ENCODE results near the gene PFKL. TPM values are rescaled to one million over a fixed set of nuclear protein-coding genes. Genes with fewer than 3 reads are reported as not detected.
A peak's percentile ranks its signal among the peaks of the same experiment; 100 is the strongest.

Gene PFKL
- total and polyA plus RNA-seq, 2 experiments from 2014 or later = 40.3 to 106 TPM

GRCh38 chr21:44300262-44300959, 558 bp downstream of the PFKL start:
- peak overlapping the region; percentile 76 for H3K4me3 ChIP-seq
- H3K27me3 Mint-ChIP-seq (ENCODE audit: insufficient read depth, low read depth, poor library complexity) = peaks cover 10% of the 10 kb centered on the region
- H3F3A ChIP-seq (replicated peaks; ENCODE audit: low read depth) = 0 out of 2 replicates have a peak, but pooled peaks cover 4% of the 10 kb centered on the region
- DNase-seq (ENCODE audit: low spot score) (peak; percentile 61), ATAC-seq (peak; percentile 20)
- H3K4me1 Mint-ChIP-seq = peaks cover 15% of the 10 kb centered on the region
- H3K36me3 Mint-ChIP-seq (ENCODE audit: low read depth) = no peaks in the 10 kb centered on the region
- H4K20me1 ChIP-seq (replicated peaks; ENCODE audit: insufficient read depth) = no peaks in the 10 kb centered on the region
- H3K27ac Mint-ChIP-seq = no peak overlapping the region
- peak overlapping the region; percentile 72 for H3K4me3 Mint-ChIP-seq
- H3K4me2 ChIP-seq = peak overlapping the region; percentile 78
- H3K79me2 ChIP-seq (replicated peaks; ENCODE audit: insufficient read depth) = 0 out of 2 replicates have a peak, but pooled peaks cover 3% of the 10 kb centered on the region
- H3K36me3 ChIP-seq (ENCODE audit: insufficient read depth) = no peaks in the 10 kb centered on the region
- no peaks in the 10 kb centered on the region for H3K9me2 ChIP-seq (ENCODE audit: insufficient read depth)
- TF ChIP-seq NANOG (IDR thresholded peaks at IDR 0.05; ENCODE audit: borderline replicate concordance) (no peak), POLR2AphosphoS5 (IDR thresholded peaks at IDR 0.05; ENCODE audit: low read depth) (no peak), REST (IDR thresholded peaks at IDR 0.05; ENCODE audit: unreplicated experiment) (no peak)
- no peak overlapping the region for H2AFZ ChIP-seq
- H3K4me1 ChIP-seq (ENCODE audit: insufficient read depth) = no peaks in the 10 kb centered on the region
- H3K27ac ChIP-seq (ENCODE audit: low read depth) = no peak overlapping the region
- H3K27me3 ChIP-seq (ENCODE audit: insufficient read depth) = peaks cover 10% of the 10 kb centered on the region; the same call in 1 of the 2 replicates
- H3K9me3 Mint-ChIP-seq = no peaks in the 10 kb centered on the region

- H4K20me1 ChIP-seq (replicated peaks; ENCODE audit: insufficient read depth) = no peaks in the 10 kb centered on the region
- H3K27ac ChIP-seq (ENCODE audit: low read depth) = no peak overlapping the region
- no peaks in the 10 kb centered on the region for H3K4me1 ChIP-seq (ENCODE audit: insufficient read depth)
- DNase-seq (ENCODE audit: low spot score) = no peak
- H3K4me1 Mint-ChIP-seq = peaks cover 15% of the 10 kb centered on the region
- ATAC-seq = peak; percentile 2; the same call in 1 of the 3 replicates
- no peak overlapping the region for H2AFZ ChIP-seq
- H3K4me2 ChIP-seq = peak overlapping the region; percentile 78
- TF ChIP-seq CTCF (conservative IDR thresholded peaks at IDR 0.05; ENCODE audit: low read depth in 2 of 2) = peak in 1 of 2 experiments; percentile 16; a peak in 1 of 4 replicates
- no peak for TF ChIP-seq ZNF114 (CRISPR knock-in tag; IDR thresholded peaks at IDR 0.05)
- H3K27me3 Mint-ChIP-seq (ENCODE audit: insufficient read depth, low read depth, poor library complexity) = peaks cover 10% of the 10 kb centered on the region
- no peaks in the 10 kb centered on the region for H3K9me3 Mint-ChIP-seq
- H3K79me2 ChIP-seq (replicated peaks; ENCODE audit: insufficient read depth) = 0 out of 2 replicates have a peak, but pooled peaks cover 3% of the 10 kb centered on the region
- no peaks in the 10 kb centered on the region for H3K36me3 Mint-ChIP-seq (ENCODE audit: low read depth)
- peaks cover 10% of the 10 kb centered on the region; the same call in 1 of the 2 replicates for H3K27me3 ChIP-seq (ENCODE audit: insufficient read depth)
- peak overlapping the region; percentile 72; the same call in 2 of the 3 replicates for H3K4me3 Mint-ChIP-seq
- H3K36me3 ChIP-seq (ENCODE audit: insufficient read depth) = no peaks in the 10 kb centered on the region
- no peak overlapping the region for H3K27ac Mint-ChIP-seq
- H3K4me3 ChIP-seq = peak overlapping the region; percentile 76
- no peaks in the 10 kb centered on the region for H3K9me2 ChIP-seq (ENCODE audit: insufficient read depth)
- H3F3A ChIP-seq (replicated peaks; ENCODE audit: low read depth) = 0 out of 2 replicates have a peak, but pooled peaks cover 4% of the 10 kb centered on the region
Observed at GRCh38 chr21:44301141-44301540, 1.3 kb downstream of the PFKL start.
